Measurements from ENCODE around the gene WSCD1.

WSCD1 gene

GRCh38 chr17:6138761-6139446, 68.7 kb downstream of the WSCD1 start:
- H3K27ac ChIP-seq: no peak overlapping the region
- TF ChIP-seq FOXP2 (optimal IDR thresholded peaks at IDR 0.05; ENCODE audit: control extremely low read depth, extremely low read length, insufficient read depth): no peak
- H3K9ac ChIP-seq (ENCODE audit: insufficient read length): no peak overlapping the region
- DNase-seq (ENCODE audit: low read depth, low spot score): no peak
- no peak overlapping the region for H3K4me3 ChIP-seq
- no peaks in the 10 kb centered on the region for H3K36me3 ChIP-seq (ENCODE audit: insufficient read depth, low read length)
- H3K9me3 ChIP-seq (ENCODE audit: low read depth, low read length): no peaks in the 10 kb centered on the region

- H3K27ac ChIP-seq: no peak overlapping the region
- no peak for TF ChIP-seq POLR2AphosphoS5 (IDR thresholded peaks at IDR 0.05; ENCODE audit: borderline replicate concordance, low read depth, low read length)
- TF ChIP-seq EZH2 (IDR thresholded peaks at IDR 0.05): peak; percentile 93
- no peak overlapping the region for H3K9ac ChIP-seq (ENCODE audit: insufficient read length)
- H3K36me3 ChIP-seq (ENCODE audit: insufficient read depth, low read length): no peaks in the 10 kb centered on the region
- no peaks in the 10 kb centered on the region for H3K9me3 ChIP-seq (ENCODE audit: low read depth, low read length)
- no peak overlapping the region for H3K4me3 ChIP-seq
- no peak for DNase-seq (ENCODE audit: low read depth, low spot score)
Measured at GRCh38 chr17:6139447-6139832, 69.3 kb downstream of the WSCD1 start.

- no peak overlapping the region for H3K27ac ChIP-seq
- H3K36me3 ChIP-seq (ENCODE audit: insufficient read depth, low read length): no peaks in the 10 kb centered on the region
- H3K4me3 ChIP-seq: no peak overlapping the region
- no peaks in the 10 kb centered on the region for H3K9me3 ChIP-seq (ENCODE audit: low read depth, low read length)
- no peak overlapping the region for H3K9ac ChIP-seq (ENCODE audit: insufficient read length)
- DNase-seq (ENCODE audit: low read depth, low spot score): no peak
- TF ChIP-seq EZH2 (IDR thresholded peaks at IDR 0.05) (no peak), POLR2AphosphoS5 (IDR thresholded peaks at IDR 0.05; ENCODE audit: borderline replicate concordance, low read depth, low read length) (no peak), FOXP2 (optimal IDR thresholded peaks at IDR 0.05; ENCODE audit: control extremely low read depth, extremely low read length, insufficient read depth) (no peak)
Measured at GRCh38 chr17:6140188-6140587, 70.0 kb downstream of the WSCD1 start.

- Histone ChIP-seq H3K27ac (no peak overlapping the region), H3K36me3 (ENCODE audit: insufficient read depth, low read length) (no peaks in the 10 kb centered on the region), H3K9ac (ENCODE audit: insufficient read length) (no peak overlapping the region), H3K9me3 (ENCODE audit: low read depth, low read length) (no peaks in the 10 kb centered on the region), H3K4me3 (no peak overlapping the region)
- DNase-seq (ENCODE audit: low read depth, low spot score): no peak
- TF ChIP-seq POLR2AphosphoS5 (IDR thresholded peaks at IDR 0.05; ENCODE audit: borderline replicate concordance, low read depth, low read length) (no peak), EZH2 (IDR thresholded peaks at IDR 0.05) (no peak), FOXP2 (optimal IDR thresholded peaks at IDR 0.05; ENCODE audit: control extremely low read depth, extremely low read length, insufficient read depth) (no peak)
Measured at GRCh38 chr17:6140728-6141330, 70.7 kb downstream of the WSCD1 start.

GRCh38 chr17:6142701-6143100, 72.5 kb downstream of the WSCD1 start:
- no peaks in the 10 kb centered on the region for H3K36me3 ChIP-seq (ENCODE audit: insufficient read depth, low read length)
- H3K4me3 ChIP-seq: no peak overlapping the region
- no peak for TF ChIP-seq FOXP2 (optimal IDR thresholded peaks at IDR 0.05; ENCODE audit: control extremely low read depth, extremely low read length, insufficient read depth)
- TF ChIP-seq EZH2 (IDR thresholded peaks at IDR 0.05): no peak
- TF ChIP-seq POLR2AphosphoS5 (IDR thresholded peaks at IDR 0.05; ENCODE audit: borderline replicate concordance, low read depth, low read length): no peak
- no peak for DNase-seq (ENCODE audit: low read depth, low spot score)
- H3K9ac ChIP-seq (ENCODE audit: insufficient read length): no peak overlapping the region
- H3K27ac ChIP-seq: no peak overlapping the region
- H3K9me3 ChIP-seq (ENCODE audit: low read depth, low read length): no peaks in the 10 kb centered on the region

- H3K4me3 ChIP-seq: no peak overlapping the region
- no peaks in the 10 kb centered on the region for H3K36me3 ChIP-seq (ENCODE audit: insufficient read depth, low read length)
- no peak overlapping the region for H3K27ac ChIP-seq
- TF ChIP-seq POLR2AphosphoS5 (IDR thresholded peaks at IDR 0.05; ENCODE audit: borderline replicate concordance, low read depth, low read length) (no peak), EZH2 (IDR thresholded peaks at IDR 0.05) (no peak), FOXP2 (optimal IDR thresholded peaks at IDR 0.05; ENCODE audit: control extremely low read depth, extremely low read length, insufficient read depth) (no peak)
- H3K9ac ChIP-seq (ENCODE audit: insufficient read length): no peak overlapping the region
- no peak for DNase-seq (ENCODE audit: low read depth, low spot score)
- H3K9me3 ChIP-seq (ENCODE audit: low read depth, low read length): no peaks in the 10 kb centered on the region
Measured at GRCh38 chr17:6145946-6146345, 75.8 kb downstream of the WSCD1 start.

GRCh38 chr17:6147042-6147441, 76.9 kb downstream of the WSCD1 start:
- Histone ChIP-seq H3K9me3 (ENCODE audit: low read depth, low read length) (no peaks in the 10 kb centered on the region), H3K4me3 (no peak overlapping the region), H3K27ac (no peak overlapping the region), H3K9ac (ENCODE audit: insufficient read length) (no peak overlapping the region), H3K36me3 (ENCODE audit: insufficient read depth, low read length) (no peaks in the 10 kb centered on the region)
- TF ChIP-seq EZH2 (IDR thresholded peaks at IDR 0.05): no peak
- no peak for TF ChIP-seq POLR2AphosphoS5 (IDR thresholded peaks at IDR 0.05; ENCODE audit: borderline replicate concordance, low read depth, low read length)
- no peak for TF ChIP-seq FOXP2 (optimal IDR thresholded peaks at IDR 0.05; ENCODE audit: control extremely low read depth, extremely low read length, insufficient read depth)
- no peak for DNase-seq (ENCODE audit: low read depth, low spot score)

- H3K9me3 ChIP-seq (ENCODE audit: low read depth, low read length): no peaks in the 10 kb centered on the region
- no peak for TF ChIP-seq EZH2 (IDR thresholded peaks at IDR 0.05)
- TF ChIP-seq POLR2AphosphoS5 (IDR thresholded peaks at IDR 0.05; ENCODE audit: borderline replicate concordance, low read depth, low read length): no peak
- no peak for TF ChIP-seq FOXP2 (optimal IDR thresholded peaks at IDR 0.05; ENCODE audit: control extremely low read depth, extremely low read length, insufficient read depth)
- DNase-seq (ENCODE audit: low read depth, low spot score): no peak
- no peak overlapping the region for H3K4me3 ChIP-seq
- H3K36me3 ChIP-seq (ENCODE audit: insufficient read depth, low read length): no peaks in the 10 kb centered on the region
- H3K9ac ChIP-seq (ENCODE audit: insufficient read length): no peak overlapping the region
- H3K27ac ChIP-seq: no peak overlapping the region
Measured at GRCh38 chr17:6153375-6153774, 83.2 kb downstream of the WSCD1 start.

- no peak overlapping the region for H3K27ac ChIP-seq
- no peaks in the 10 kb centered on the region for H3K9me3 ChIP-seq (ENCODE audit: low read depth, low read length)
- H3K36me3 ChIP-seq (ENCODE audit: insufficient read depth, low read length): no peaks in the 10 kb centered on the region
- H3K9ac ChIP-seq (ENCODE audit: insufficient read length): no peak overlapping the region
- TF ChIP-seq FOXP2 (optimal IDR thresholded peaks at IDR 0.05; ENCODE audit: control extremely low read depth, extremely low read length, insufficient read depth): no peak
- no peak overlapping the region for H3K4me3 ChIP-seq
- no peak for DNase-seq (ENCODE audit: low read depth, low spot score)
Measured at GRCh38 chr17:6157716-6158115, 87.5 kb downstream of the WSCD1 start.
